Panc1 (cell line): Measurements from ENCODE around the gene SH2D5.

Experiments
- CTCF ChIP-seq: fragments of 450-650 bp; IDR thresholded peaks from 2 replicates; pipeline ENCODE4 v1.5.1; 2017; ENCODE audit warnings: mild to moderate bottlenecking
- POLR2AphosphoS5 ChIP-seq: IDR thresholded peaks from 2 replicates; pipeline ENCODE4 v1.6.1; 2012; ENCODE audit warnings: mild to moderate bottlenecking, low read depth, low read length, moderate library complexity
- REST ChIP-seq, 2 experiments: IDR thresholded peaks; 2 replicates each; pipeline ENCODE4 v1.6.1; 2011 to 2012; ENCODE audit warnings: low read depth in 2 of 2, control low read depth in 1 of 2, low read length in 1 of 2, mild to moderate bottlenecking in 1 of 2, moderate library complexity in 1 of 2; ENCODE audit not compliant: insufficient read depth in 1 of 2
- SIN3A ChIP-seq: IDR thresholded peaks from 2 replicates; pipeline ENCODE4 v1.6.1; 2012; ENCODE audit warnings: low read depth, mild to moderate bottlenecking, low read length, moderate library complexity, borderline replicate concordance; ENCODE audit not compliant: insufficient read depth
- TCF7L2 ChIP-seq: IDR thresholded peaks from 2 replicates; pipeline ENCODE4 v1.6.1; 2011; ENCODE audit warnings: mild to moderate bottlenecking, low read depth, low read length, inconsistent platforms

GRCh38 chr1:20708057-20708456 lies 24.4 kb downstream of the SH2D5 start:
- no peak for TF ChIP-seq CTCF
- no peak for TF ChIP-seq REST (IDR thresholded peaks at IDR 0.05; ENCODE audit: insufficient read depth in 1 of 2, low read depth in 2 of 2, low read length in 1 of 2)
- no peak for TF ChIP-seq POLR2AphosphoS5
- no peak for TF ChIP-seq SIN3A
- TF ChIP-seq TCF7L2: no peak
